Anterior cingulate cortex (tissue), 58 donors: ENCODE results near the gene SKAP1.
"Not testable (repeated sequence)": the region's sequence is repeated elsewhere in the genome, so short reads cannot be mapped to it uniquely, and the experiment has no call there.

Experiments used
- DNase-seq, 58 donors: peaks; one replicate each; lab custom pipeline; 2025; lab: John Stamatoyannopoulos, UW

Gene SKAP1

DNA sequence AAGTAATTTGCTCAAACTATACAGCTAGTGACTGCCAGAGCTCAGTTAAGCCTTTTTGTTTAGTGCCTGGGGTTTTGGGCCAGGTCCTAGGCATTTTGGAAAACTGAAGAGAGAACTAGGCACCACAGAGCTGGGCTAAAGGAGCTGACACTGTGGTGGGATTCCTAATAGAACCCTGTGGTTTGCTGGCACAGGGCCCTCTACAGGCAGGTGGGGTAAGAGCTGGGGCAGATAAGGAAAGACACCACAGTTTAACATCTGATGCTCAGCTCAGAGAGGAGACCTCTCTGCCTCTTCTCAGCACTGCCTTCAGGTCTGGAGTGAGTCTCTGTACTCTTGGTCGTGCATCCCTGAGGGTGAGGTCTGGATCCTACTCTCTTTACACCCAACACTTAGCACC is 201.3 kb downstream of the SKAP1 start:
- DNase-seq = no peak

DNA sequence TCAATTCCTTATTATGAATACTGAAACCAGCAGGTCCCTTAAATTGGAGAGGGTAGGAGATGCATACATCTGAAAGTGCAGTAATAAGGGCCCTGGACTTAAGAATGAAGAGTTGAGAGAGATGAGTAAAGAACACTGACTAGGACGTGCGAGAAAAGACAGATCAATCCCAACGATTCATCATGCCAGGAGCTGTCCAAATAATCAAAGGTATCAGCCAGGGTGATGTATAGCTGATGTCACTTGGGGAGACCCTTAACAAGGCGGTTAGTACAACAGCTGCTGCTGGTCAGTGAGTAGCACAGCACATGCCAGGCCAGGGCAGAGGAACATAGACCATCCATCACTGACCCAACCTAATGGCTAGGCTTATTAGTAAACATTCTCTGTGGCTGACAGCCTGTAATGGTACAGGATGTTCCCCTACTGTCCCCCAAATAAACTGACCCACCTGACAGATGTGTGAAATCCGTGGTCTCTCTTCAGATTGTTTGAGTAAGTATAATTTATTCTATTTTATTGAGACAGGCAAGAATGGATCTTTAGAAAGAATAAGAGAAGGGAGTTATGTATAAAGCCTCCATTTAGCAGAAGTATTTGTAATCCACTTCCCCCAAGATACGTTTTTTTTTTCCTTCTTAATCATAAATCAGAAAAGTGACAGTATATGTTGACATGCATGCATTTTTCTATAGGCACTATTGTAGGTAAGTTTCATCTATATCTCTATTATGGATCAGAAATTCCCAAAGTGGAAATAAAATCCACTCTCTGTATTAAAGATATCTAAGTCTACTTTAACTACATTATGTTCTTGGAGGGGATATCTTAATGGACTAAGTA is 204.1 kb downstream of the SKAP1 start:
- DNase-seq = no peak

GRCh38 chr17:48223945-48224344 is 206.1 kb downstream of the SKAP1 start:
- no peak for DNase-seq

DNA sequence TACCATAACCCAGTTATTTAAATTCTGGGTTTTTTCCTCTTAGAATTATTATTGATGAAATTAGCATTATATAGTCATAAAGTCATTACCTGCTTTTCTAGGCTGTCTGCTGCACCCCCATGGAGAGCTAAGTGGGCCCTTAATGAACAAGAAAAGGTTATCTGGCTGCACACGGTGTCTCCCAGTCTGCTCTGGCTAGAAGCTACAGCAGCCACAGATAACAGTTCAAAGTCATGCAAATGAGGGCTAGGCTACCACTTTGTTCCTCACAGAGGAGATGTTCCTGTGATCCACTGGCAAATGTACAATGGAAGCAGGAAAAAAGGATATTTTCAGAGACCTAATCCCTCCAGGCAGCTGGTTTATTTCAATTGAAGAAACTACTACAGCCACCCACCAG is 210.4 kb downstream of the SKAP1 start:
- peak in 1 of 58 donors; percentile 21 for DNase-seq

- DNase-seq = no peak
Observed at GRCh38 chr17:48215583-48216139, 214.4 kb downstream of the SKAP1 start.

DNA sequence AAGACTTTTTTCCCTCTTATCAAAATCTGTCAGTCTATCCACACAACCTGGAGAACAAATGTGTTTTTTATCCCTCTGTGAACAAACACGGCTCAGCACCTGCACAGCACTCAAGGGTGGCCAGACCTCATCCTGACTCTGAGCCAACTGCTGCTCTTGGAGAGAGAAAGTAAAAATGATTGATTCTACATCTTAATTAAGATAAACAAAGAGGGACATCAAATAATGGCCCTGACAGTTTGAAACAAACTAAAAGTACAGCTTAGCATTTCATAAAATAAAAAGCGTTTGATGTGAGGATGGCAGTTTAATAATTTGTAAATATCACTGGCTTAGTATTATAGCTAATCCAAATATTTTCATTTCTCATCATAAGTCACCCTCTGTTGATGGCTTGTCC is 216.2 kb downstream of the SKAP1 start:
- DNase-seq = no peak

GRCh38 chr17:48211787-48212186 is 218.2 kb downstream of the SKAP1 start:
- DNase-seq = no peak

- DNase-seq = no peak
Observed at GRCh38 chr17:48211011-48211410, 219.0 kb downstream of the SKAP1 start.

DNA sequence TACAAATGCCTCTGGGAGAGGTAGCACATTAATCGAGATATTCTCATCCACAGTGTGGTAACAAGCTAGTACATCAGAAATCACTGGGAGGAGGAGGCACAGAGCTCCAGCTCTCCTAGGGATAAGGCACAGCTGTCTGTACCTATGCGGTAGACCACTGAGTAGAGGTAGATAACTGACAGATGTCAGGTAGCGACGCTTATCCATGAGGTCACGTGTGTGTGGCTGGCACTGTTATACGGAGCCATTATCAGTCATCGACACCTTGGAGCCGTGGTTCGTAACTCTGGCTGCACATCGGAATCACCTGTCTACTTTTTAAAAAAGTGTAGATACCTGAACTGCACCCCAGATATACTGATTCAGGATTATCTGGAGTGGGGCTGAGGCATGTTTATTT is 220.0 kb downstream of the SKAP1 start:
- DNase-seq = no peak

DNA sequence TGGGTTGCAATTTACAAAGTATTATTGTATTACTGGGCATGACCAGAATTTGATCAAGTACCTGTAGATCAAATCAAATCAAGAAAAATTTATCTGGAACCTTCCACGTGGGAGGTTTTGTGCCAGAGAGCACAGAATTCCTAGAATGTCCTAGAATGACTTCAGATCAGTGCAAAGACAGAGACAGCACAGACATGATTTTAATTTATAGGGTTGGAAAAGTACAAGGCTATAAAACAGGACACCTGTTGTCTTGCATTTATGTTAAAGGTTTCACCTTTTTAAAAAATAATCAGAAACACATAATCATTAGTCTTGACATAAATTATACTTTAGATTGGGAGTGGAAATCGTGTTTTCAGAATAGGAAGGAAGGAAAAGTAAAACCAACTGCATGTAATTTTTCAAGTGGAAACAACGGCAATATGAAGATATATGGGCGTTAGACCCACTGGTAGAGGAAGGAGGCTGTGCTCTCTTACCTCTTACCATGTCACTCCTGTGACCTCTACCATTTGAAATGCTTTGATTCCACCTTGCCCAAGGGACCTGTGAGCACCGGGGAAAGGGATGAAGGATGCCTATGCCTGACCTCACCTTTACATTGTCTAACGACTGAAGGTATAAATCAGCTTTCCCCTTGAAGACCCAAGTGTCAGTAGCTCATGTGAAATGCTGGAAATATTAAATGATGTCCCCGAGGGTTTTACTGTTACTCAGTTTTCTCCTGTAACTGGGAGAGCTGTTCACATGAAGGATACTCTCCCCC is 222.1 kb downstream of the SKAP1 start:
- DNase-seq = no peak

GRCh38 chr17:48207036-48207435 is 223.0 kb downstream of the SKAP1 start:
- not testable (repeated sequence) for DNase-seq

- DNase-seq = no peak
Observed at GRCh38 chr17:48202959-48203358, 227.1 kb downstream of the SKAP1 start.

DNA sequence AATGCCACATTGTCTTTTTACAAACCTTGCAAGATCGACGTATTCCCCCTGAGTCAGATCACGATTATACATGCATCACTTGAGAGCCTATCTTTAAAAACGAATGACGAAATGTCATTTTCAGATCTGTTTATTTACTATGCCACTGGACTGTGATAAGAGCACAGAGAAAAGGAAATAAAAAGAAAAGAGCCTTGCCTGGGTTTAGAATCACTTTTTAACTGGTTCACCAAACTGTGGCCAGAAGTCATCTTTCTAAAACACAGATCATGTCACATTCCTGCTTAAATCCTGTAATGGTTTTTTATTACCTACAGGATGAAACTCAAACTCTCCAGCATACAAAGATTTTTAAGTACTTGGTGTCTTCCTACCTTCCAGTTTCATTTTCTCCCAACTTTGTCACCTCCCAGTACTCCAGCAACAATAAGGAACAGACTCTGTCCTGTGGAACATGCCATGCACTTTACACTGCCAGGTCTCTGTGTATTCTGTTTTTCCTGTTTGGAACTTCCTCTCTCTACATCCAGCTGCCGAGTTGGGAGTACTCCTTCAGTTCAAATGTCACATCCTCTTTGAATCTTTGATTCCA is 231.0 kb downstream of the SKAP1 start:
- DNase-seq = no peak

DNA sequence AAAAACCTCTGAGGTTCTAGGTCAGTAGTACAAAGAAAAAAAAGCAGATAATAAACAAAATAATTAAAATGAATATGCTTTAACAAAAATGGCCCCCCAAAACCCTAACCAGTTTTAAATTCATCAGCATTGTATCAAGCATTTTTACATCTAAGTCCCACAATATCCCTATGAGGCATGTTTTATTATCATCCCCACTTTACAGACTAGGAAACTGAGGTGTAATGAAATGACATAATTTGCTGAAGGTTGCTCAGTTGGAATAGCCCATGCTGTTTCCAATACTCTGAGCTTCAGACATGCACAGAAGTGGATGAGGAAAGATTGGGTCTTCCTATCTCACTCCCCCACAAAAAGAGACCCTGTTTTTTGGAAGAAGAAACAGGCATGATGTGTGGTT is 234.1 kb downstream of the SKAP1 start:
- no peak for DNase-seq

DNA sequence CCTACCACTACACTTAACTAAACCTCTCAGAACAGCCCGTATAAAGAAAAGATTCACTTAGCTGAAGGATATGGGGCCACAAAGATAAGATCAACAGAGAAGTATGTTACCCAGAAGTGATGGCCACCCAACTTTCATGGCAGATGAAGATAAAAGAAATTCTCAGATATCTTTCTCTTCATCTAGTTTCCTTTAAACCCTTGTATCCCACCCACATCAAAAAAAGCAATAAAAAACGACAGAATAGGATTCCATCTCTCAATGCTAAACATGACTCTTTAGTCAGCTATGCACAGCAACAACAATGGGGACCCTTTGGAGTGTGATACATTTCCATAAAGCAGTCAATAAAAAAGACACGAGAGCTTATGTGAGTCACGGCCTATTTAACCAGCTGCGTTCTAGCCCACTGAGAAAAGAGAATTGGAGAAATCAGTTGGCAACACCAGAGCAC is 235.9 kb downstream of the SKAP1 start:
- no peak for DNase-seq

GRCh38 chr17:48192321-48192731 is 237.7 kb downstream of the SKAP1 start:
- DNase-seq = peak in 1 of 58 donors; percentile 2

DNA sequence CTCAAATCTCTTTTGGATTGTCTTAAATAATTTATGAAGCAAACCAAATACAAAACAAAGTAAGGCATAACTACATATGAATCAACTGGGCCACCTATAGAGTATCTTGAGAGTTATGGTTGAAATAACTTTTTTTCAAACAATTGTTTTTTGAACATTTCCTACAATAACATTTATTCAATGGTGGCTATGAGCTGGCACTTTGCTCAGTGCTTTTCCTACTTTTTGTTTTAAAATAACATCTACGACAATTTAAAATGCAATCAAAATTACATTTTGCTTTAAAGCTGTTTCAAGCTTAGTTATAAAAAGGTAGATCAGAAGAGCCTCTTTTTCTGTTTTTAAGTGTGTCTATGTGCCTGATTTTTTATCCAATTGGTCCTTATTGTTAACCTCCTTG is 238.7 kb downstream of the SKAP1 start:
- DNase-seq = no peak

DNA sequence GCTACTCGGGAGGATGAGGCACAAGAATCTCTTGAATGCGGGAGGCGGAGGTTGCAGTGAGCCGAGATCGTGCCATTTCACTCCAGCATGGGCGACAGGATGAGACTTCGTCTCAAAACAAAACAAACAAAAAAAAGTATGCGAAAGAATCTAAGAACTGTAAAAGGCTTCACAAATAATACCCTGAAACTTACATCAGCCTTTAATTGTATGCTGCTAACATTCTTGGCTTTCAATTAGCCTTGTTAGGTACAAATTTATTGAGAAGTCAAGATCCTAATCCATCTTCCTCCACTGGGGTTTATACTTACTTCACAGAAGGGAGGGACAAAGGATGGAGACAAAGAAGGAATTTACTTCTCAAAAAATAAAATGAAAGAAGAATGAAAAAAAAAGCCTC is 239.1 kb downstream of the SKAP1 start:
- no peak for DNase-seq

- no peak for DNase-seq
Observed at GRCh38 chr17:48187872-48188608, 242.0 kb downstream of the SKAP1 start.

GRCh38 chr17:48186317-48186716 is 243.7 kb downstream of the SKAP1 start:
- not testable (repeated sequence) for DNase-seq
